ENCODE results near the gene ISLR2. TPM values are rescaled to one million over a fixed set of nuclear protein-coding genes. Genes with fewer than 3 reads are reported as not detected.

The ISLR2 gene
- total RNA-seq, 4 donors from 2014 or later, result 0.44 to 3.6 (median 1.1) TPM; not detected in 1

DNA sequence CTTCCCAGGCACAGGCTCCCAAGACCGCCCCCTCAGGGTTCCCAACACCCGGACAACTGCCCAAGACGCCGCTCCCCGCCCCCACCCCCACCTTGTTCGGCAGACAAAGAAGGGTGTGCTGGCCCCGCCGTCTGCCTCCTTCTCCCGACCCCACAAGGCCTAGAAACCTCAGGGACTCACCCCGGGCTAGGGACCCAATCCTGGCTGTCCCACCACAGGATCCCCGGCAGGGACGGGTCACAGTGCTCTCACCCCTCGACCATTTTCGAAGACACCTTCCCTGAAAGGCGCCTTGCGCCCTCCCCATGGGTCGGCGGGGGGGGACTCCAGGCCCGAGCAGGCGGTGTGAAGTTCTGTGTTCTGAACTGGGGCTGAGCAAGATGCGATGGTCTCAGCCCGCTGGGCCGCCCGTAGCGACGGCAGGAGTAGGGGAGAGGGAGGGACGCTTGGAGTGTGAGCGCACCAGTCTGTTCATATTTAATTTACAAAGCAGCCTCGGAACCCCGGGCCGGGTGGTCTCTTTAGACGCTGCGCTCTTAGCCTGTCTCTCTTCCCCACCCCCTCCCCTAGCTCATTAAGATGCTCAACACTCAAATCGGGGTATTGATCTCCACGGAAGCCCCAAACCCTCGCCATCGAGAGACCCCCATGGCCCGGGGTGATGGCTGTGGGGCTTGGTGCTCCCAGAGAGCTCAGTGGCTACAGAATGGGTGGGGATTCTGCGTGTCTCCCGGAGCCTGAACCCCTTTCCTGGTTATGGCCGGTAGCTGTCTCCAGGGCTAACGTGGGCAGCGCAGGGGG lies 1.4 kb upstream of the ISLR2 start:
- TF ChIP-seq, protein P1, sequence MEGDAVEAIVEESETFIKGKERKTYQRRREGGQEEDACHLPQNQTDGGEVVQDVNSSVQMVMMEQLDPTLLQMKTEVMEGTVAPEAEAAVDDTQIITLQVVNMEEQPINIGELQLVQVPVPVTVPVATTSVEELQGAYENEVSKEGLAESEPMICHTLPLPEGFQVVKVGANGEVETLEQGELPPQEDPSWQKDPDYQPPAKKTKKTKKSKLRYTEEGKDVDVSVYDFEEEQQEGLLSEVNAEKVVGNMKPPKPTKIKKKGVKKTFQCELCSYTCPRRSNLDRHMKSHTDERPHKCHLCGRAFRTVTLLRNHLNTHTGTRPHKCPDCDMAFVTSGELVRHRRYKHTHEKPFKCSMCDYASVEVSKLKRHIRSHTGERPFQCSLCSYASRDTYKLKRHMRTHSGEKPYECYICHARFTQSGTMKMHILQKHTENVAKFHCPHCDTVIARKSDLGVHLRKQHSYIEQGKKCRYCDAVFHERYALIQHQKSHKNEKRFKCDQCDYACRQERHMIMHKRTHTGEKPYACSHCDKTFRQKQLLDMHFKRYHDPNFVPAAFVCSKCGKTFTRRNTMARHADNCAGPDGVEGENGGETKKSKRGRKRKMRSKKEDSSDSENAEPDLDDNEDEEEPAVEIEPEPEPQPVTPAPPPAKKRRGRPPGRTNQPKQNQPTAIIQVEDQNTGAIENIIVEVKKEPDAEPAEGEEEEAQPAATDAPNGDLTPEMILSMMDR (IDR thresholded peaks at IDR 0.05; ENCODE audit: low read depth), result no peak

DNA sequence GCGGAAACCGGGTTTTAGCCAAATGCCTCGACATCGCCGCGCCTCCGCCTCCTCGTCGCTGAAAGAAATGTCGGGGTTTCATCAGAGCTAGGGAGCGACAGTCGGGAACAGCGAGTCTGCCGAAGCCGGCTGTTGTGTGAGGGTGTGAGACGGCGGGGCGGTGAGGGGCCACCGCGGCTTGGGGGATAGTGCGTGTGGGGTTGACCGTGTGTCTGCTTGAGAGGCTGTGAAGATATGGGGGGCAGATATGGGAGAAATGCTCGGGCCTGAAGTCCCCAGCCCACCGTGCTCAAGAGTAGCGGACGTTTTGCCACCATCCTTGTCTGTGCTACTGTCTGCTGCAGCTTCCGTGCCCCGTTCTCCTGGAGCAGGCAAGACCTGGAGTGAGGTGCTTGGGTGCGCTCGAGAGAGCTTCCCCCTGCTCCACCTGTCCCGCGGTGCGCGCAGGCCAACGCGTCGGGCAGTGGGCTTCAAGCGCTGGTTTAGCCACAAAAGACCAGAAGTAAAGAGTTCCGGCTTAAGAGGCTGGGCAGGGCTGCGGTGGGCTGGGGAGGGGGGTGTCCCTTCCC lies 716 bp upstream of the ISLR2 start:
- TF ChIP-seq, protein P1 (IDR thresholded peaks at IDR 0.05; ENCODE audit: low read depth), result no peak

DNA sequence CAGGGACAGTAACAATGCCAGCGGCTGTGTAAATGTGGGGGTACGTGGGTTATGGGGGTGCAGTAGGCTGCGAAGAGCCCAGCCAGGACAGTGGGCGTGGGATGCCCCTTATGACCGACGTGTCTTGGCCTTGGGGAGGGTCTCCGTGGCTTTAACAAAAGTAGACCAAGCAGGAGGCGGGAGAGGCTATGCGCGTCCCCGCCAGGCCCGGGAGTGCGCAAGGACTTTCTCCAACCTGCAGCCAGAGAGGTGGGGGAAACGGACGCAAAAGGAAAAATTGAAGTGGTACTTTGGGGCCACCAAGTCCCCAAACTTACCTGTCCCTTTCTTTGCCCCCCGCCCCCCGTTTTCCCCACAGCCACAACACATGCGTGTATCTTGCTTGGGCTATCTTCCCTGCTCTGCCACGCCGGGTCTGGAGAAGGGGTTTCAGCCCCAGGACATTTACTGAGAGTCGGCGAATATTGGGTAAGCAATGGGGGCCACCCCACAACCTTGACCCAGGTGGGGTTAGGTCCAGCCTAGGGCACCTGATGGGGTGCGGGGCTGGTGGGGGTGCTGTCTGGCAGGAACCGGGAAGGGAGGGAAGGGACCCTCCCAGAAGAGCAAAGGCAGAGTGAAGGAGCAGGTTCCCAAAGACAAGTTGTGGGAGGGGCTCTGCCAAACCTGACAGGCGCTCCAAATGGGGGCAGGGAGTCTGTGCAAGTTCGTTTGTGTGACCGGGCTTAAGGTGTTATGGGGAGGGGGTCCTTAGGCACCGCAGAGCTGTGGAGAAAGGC lies 652 bp downstream of the ISLR2 start:
- TF ChIP-seq, protein P1 (IDR thresholded peaks at IDR 0.05; ENCODE audit: low read depth), result no peak

GRCh38 chr15:74131628-74132413 lies 1.4 kb downstream of the ISLR2 start:
- TF ChIP-seq, protein P1 (IDR thresholded peaks at IDR 0.05; ENCODE audit: low read depth), result no peak

DNA sequence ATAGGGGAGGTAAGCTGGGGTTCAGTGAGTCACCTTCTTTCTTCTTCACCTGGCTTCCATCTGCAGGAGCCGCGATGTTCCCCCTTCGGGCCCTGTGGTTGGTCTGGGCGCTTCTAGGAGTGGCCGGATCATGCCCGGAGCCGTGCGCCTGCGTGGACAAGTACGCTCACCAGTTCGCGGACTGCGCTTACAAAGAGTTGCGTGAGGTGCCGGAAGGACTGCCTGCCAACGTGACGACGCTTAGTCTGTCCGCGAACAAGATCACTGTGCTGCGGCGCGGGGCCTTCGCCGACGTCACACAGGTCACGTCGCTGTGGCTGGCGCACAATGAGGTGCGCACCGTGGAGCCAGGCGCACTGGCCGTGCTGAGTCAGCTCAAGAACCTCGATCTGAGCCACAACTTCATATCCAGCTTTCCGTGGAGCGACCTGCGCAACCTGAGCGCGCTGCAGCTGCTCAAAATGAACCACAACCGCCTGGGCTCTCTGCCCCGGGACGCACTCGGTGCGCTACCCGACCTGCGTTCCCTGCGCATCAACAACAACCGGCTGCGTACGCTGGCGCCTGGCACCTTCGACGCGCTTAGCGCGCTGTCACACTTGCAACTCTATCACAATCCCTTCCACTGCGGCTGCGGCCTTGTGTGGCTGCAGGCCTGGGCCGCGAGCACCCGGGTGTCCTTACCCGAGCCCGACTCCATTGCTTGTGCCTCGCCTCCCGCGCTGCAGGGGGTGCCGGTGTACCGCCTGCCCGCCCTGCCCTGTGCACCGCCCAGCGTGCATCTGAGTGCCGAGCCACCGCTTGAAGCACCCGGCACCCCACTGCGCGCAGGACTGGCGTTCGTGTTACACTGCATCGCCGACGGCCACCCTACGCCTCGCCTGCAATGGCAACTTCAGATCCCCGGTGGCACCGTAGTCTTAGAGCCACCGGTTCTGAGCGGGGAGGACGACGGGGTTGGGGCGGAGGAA lies 2.6 kb downstream of the ISLR2 start:
- TF ChIP-seq, protein P1 (IDR thresholded peaks at IDR 0.05; ENCODE audit: low read depth), result no peak

- TF ChIP-seq, protein P1 (IDR thresholded peaks at IDR 0.05; ENCODE audit: low read depth), result no peak
Measured at GRCh38 chr15:74133694-74134386, 3.5 kb downstream of the ISLR2 start.

Data from subcutaneous adipose tissue (tissue), 4 donors.